ENCODE measurements around the gene PPP1R3D. TPM values are rescaled to one million over a fixed set of nuclear protein-coding genes. Genes with fewer than 3 reads are reported as not detected.
"Not testable (repeated sequence)": the region's sequence is repeated elsewhere in the genome, so short reads cannot be mapped to it uniquely, and the experiment has no call there.

The PPP1R3D gene
- total and polyA plus RNA-seq, 2 donors from 2014 or later, result 4.2 to 7.6 TPM

GRCh38 chr20:59962155-59962554 lies 22.1 kb upstream of the PPP1R3D start:
- Histone ChIP-seq H3K4me3 (ENCODE audit: low read length in 3 of 3) (no peak overlapping the region), H3K4me1 (ENCODE audit: control insufficient read depth in 2 of 3, insufficient read depth in 2 of 3, low read depth in 1 of 3, low read length in 3 of 3) (no peaks in the 10 kb centered on the region), H3K36me3 (ENCODE audit: control insufficient read depth in 2 of 3, insufficient read depth in 3 of 3, low read length in 3 of 3) (no peaks in the 10 kb centered on the region), H3K9ac (ENCODE audit: low read length in 3 of 3) (no peak overlapping the region), H3K9me3 (ENCODE audit: control insufficient read depth in 2 of 3, insufficient read depth in 1 of 3, low read length in 3 of 3) (no peaks in the 10 kb centered on the region), H3K27ac (ENCODE audit: low read depth in 2 of 2, low read length in 2 of 2) (no peak overlapping the region), H3K27me3 (ENCODE audit: control insufficient read depth, insufficient read depth, low read length) (no peaks in the 10 kb centered on the region)
- FAIRE-seq (no peak), DNase-seq (no peak)
- intact Hi-C loops (cut with DNase I), result no loop called here
- no peak for TF ChIP-seq CTCF (IDR thresholded peaks at IDR 0.05; ENCODE audit: borderline replicate concordance, extremely low read depth, insufficient read depth)

- TF ChIP-seq CTCF (IDR thresholded peaks at IDR 0.05; ENCODE audit: borderline replicate concordance, extremely low read depth, insufficient read depth), result no peak
- Histone ChIP-seq H3K27ac (ENCODE audit: low read depth in 2 of 2, low read length in 2 of 2) (no peak overlapping the region), H3K9me3 (ENCODE audit: control insufficient read depth in 2 of 3, insufficient read depth in 1 of 3, low read length in 3 of 3) (no peaks in the 10 kb centered on the region), H3K4me3 (ENCODE audit: low read length in 3 of 3) (no peak overlapping the region), H3K36me3 (ENCODE audit: control insufficient read depth in 2 of 3, insufficient read depth in 3 of 3, low read length in 3 of 3) (no peaks in the 10 kb centered on the region), H3K27me3 (ENCODE audit: control insufficient read depth, insufficient read depth, low read length) (no peaks in the 10 kb centered on the region), H3K9ac (ENCODE audit: low read length in 3 of 3) (no peak overlapping the region), H3K4me1 (ENCODE audit: control insufficient read depth in 2 of 3, insufficient read depth in 2 of 3, low read depth in 1 of 3, low read length in 3 of 3) (no peaks in the 10 kb centered on the region)
- FAIRE-seq, result no peak
- DNase-seq, result no peak
- intact Hi-C loops (cut with DNase I), result no loop called here
Observed at GRCh38 chr20:59961423-59961822, 21.3 kb upstream of the PPP1R3D start.

GRCh38 chr20:59958626-59959025 lies 18.5 kb upstream of the PPP1R3D start:
- H3K36me3 ChIP-seq (ENCODE audit: control insufficient read depth in 2 of 3, insufficient read depth in 3 of 3, low read length in 3 of 3), result no peaks in the 10 kb centered on the region
- H3K27ac ChIP-seq (ENCODE audit: low read depth in 2 of 2, low read length in 2 of 2), result no peak overlapping the region
- H3K9me3 ChIP-seq (ENCODE audit: control insufficient read depth in 2 of 3, insufficient read depth in 1 of 3, low read length in 3 of 3), result no peaks in the 10 kb centered on the region
- FAIRE-seq (no peak), DNase-seq (no peak)
- TF ChIP-seq CTCF (IDR thresholded peaks at IDR 0.05; ENCODE audit: borderline replicate concordance, extremely low read depth, insufficient read depth), result no peak
- H3K27me3 ChIP-seq (ENCODE audit: control insufficient read depth, insufficient read depth, low read length), result no peaks in the 10 kb centered on the region
- H3K9ac ChIP-seq (ENCODE audit: low read length in 3 of 3), result no peak overlapping the region
- intact Hi-C loops (cut with DNase I), result no loop called here
- H3K4me3 ChIP-seq (ENCODE audit: low read length in 3 of 3), result no peak overlapping the region
- no peaks in the 10 kb centered on the region for H3K4me1 ChIP-seq (ENCODE audit: control insufficient read depth in 2 of 3, insufficient read depth in 2 of 3, low read depth in 1 of 3, low read length in 3 of 3)

GRCh38 chr20:59958123-59958522 lies 18.0 kb upstream of the PPP1R3D start, which contains the start of gene CDH26:
CDH26 (plus strand) TSS chr20:59958423; CDS start chr20:59958727, 304 bp downstream.
- Histone ChIP-seq H3K9ac (ENCODE audit: low read length in 3 of 3) (no peak within 1 kb of the TSS), H3K9me3 (ENCODE audit: control insufficient read depth in 2 of 3, insufficient read depth in 1 of 3, low read length in 3 of 3) (no peaks in the 10 kb centered on the region), H3K4me3 (ENCODE audit: low read length in 3 of 3) (no peak within 1 kb of the TSS), H3K36me3 (ENCODE audit: control insufficient read depth in 2 of 3, insufficient read depth in 3 of 3, low read length in 3 of 3) (no peaks in the 10 kb centered on the region), H3K27me3 (ENCODE audit: control insufficient read depth, insufficient read depth, low read length) (no peaks in the 10 kb centered on the region), H3K27ac (ENCODE audit: low read depth in 2 of 2, low read length in 2 of 2) (no peak within 1 kb of the TSS), H3K4me1 (ENCODE audit: control insufficient read depth in 2 of 3, insufficient read depth in 2 of 3, low read depth in 1 of 3, low read length in 3 of 3) (no peaks in the 10 kb centered on the region)
- intact Hi-C loops (cut with DNase I), result no loop called here
- TF ChIP-seq CTCF (IDR thresholded peaks at IDR 0.05; ENCODE audit: borderline replicate concordance, extremely low read depth, insufficient read depth), result no peak
- FAIRE-seq, result no peak
- DNase-seq, result no peak

GRCh38 chr20:59957568-59957967 lies 17.5 kb upstream of the PPP1R3D start:
- intact Hi-C loops (cut with DNase I); H3K4me1 ChIP-seq (ENCODE audit: control insufficient read depth in 2 of 3, insufficient read depth in 2 of 3, low read depth in 1 of 3, low read length in 3 of 3); H3K36me3 ChIP-seq (ENCODE audit: control insufficient read depth in 2 of 3, insufficient read depth in 3 of 3, low read length in 3 of 3); H3K9me3 ChIP-seq (ENCODE audit: control insufficient read depth in 2 of 3, insufficient read depth in 1 of 3, low read length in 3 of 3); FAIRE-seq; H3K27ac ChIP-seq (ENCODE audit: low read depth in 2 of 2, low read length in 2 of 2); H3K27me3 ChIP-seq (ENCODE audit: control insufficient read depth, insufficient read depth, low read length); DNase-seq; H3K9ac ChIP-seq (ENCODE audit: low read length in 3 of 3); H3K4me3 ChIP-seq (ENCODE audit: low read length in 3 of 3): not testable (repeated sequence)
